GM23338 (cell line): Measurements from ENCODE around the gene PTH2. TPM values are rescaled to one million over a fixed set of nuclear protein-coding genes. Genes with fewer than 3 reads are reported as not detected.

Experiments
- ATAC-seq: fragments of 200-7000 bp; cut with Tn5 transposase; 3 replicates; pipeline ENCODE4 v1.9.1; 2020
- DNase-seq: peaks from one replicate; pipeline ENCODE4 v3.0.0-alpha.2; 2015; ENCODE audit warnings: low spot score
- H2AFZ ChIP-seq: fragments of 200-600 bp; sonication (generic); 2 replicates; pipeline ENCODE4 v1.8.0; 2016; ENCODE audit warnings: antibody characterized with exemption, mild to moderate bottlenecking, moderate library complexity
- H3F3A ChIP-seq: fragments of 200-600 bp; sonication (generic); replicated peaks from 2 replicates; pipeline ENCODE4 v1.8.0; 2017; ENCODE audit warnings: antibody characterized with exemption, mixed run types, low read depth
- H3K27ac ChIP-seq: fragments of 200-600 bp; sonication (generic); 2 replicates; pipeline ENCODE4 v1.6.1; 2016; ENCODE audit warnings: low read depth
- H3K27me3 ChIP-seq: fragments of 200-600 bp; sonication (generic); 2 replicates; pipeline ENCODE4 v1.8.0; 2016; ENCODE audit warnings: mild to moderate bottlenecking, mixed run types, moderate library complexity; ENCODE audit not compliant: insufficient read depth
- H3K36me3 ChIP-seq: fragments of 200-600 bp; sonication (generic); 2 replicates; pipeline ENCODE4 v1.8.0; 2016; ENCODE audit warnings: mild to moderate bottlenecking; ENCODE audit not compliant: insufficient read depth
- H3K4me1 ChIP-seq: fragments of 200-600 bp; sonication (generic); 2 replicates; pipeline ENCODE4 v1.8.0; 2016; ENCODE audit warnings: mild to moderate bottlenecking, moderate library complexity; ENCODE audit not compliant: insufficient read depth
- H3K4me2 ChIP-seq: fragments of 200-600 bp; sonication (generic); 2 replicates; pipeline ENCODE4 v1.7.1; 2017; ENCODE audit warnings: mixed run types
- H3K4me3 ChIP-seq: fragments of 200-600 bp; sonication (generic); 2 replicates; pipeline ENCODE4 v1.6.1; 2016; ENCODE audit warnings: mixed run types
- H3K79me2 ChIP-seq: fragments of 200-600 bp; sonication (generic); replicated peaks from 2 replicates; pipeline ENCODE4 v1.8.0; 2017; ENCODE audit warnings: mild to moderate bottlenecking; ENCODE audit not compliant: insufficient read depth
- H3K9me2 ChIP-seq: fragments of 200-600 bp; sonication (generic); 2 replicates; pipeline ENCODE4 v1.8.0; 2017; ENCODE audit not compliant: insufficient read depth
- H4K20me1 ChIP-seq: fragments of 200-600 bp; sonication (generic); replicated peaks from 2 replicates; pipeline ENCODE4 v1.8.0; 2017; ENCODE audit warnings: mild to moderate bottlenecking; ENCODE audit not compliant: insufficient read depth
- H3K27ac Mint-ChIP-seq: 2 replicates; pipeline ENCODE4 v1.8.0; 2020; ENCODE audit warnings: inconsistent platforms, mild to moderate bottlenecking, moderate library complexity, mixed read lengths
- H3K27me3 Mint-ChIP-seq: 3 replicates; pipeline ENCODE4 v1.8.0; 2022; ENCODE audit warnings: low read depth, mild to moderate bottlenecking, moderate library complexity, mixed read lengths, inconsistent platforms; ENCODE audit not compliant: insufficient read depth, poor library complexity
- H3K36me3 Mint-ChIP-seq: 3 replicates; pipeline ENCODE4 v1.8.0; 2021; ENCODE audit warnings: low read depth, mild to moderate bottlenecking, inconsistent platforms, moderate library complexity, mixed read lengths
- H3K4me1 Mint-ChIP-seq: 3 replicates; pipeline ENCODE4 v1.8.0; 2020; ENCODE audit warnings: mild to moderate bottlenecking, inconsistent platforms, mixed read lengths
- H3K4me3 Mint-ChIP-seq: 3 replicates; pipeline ENCODE4 v1.8.0; 2021; ENCODE audit warnings: moderate library complexity, mild to moderate bottlenecking, inconsistent platforms, mixed read lengths
- H3K9me3 Mint-ChIP-seq: 3 replicates; pipeline ENCODE4 v1.8.0; 2020; ENCODE audit warnings: moderate library complexity, mild to moderate bottlenecking, inconsistent platforms, mixed read lengths
- NANOG ChIP-seq: IDR thresholded peaks from 2 replicates; pipeline ENCODE4 v1.6.1; 2016; ENCODE audit warnings: antibody characterized with exemption, borderline replicate concordance
- POLR2AphosphoS5 ChIP-seq: IDR thresholded peaks from 2 replicates; pipeline ENCODE4 v1.6.1; 2016; ENCODE audit warnings: antibody characterized with exemption, low read depth
- polyA plus RNA-seq: library from polyadenylated mRNA; unstranded; fragments of >200 nt; fragmentation: Nextera tagmentation; extraction: Ambion mirVana; gene quantifications from 2 replicates; pipeline ENCODE4 v1.2.1, GENCODE V29; 2016
- total RNA-seq: library from RNA; depleted of rRNA; stranded (reverse); fragments of >200 nt; shearing (Covaris generic); gene quantifications from 2 replicates; pipeline ENCODE4 v1.2.3, GENCODE V29; 2014
- TF ChIP-seq, protein P1 (sequence below), 2 experiments: fragments of 200-600 bp in 1 of 2; sonication (generic) in 1 of 2; conservative IDR thresholded peaks; 2 replicates each; pipeline versions ENCODE4 v1.5.1 to v1.6.1; 2016 to 2017; ENCODE audit warnings: antibody characterized with exemption in 2 of 2, low read depth in 2 of 2, mild to moderate bottlenecking in 2 of 2, moderate library complexity in 1 of 2

The PTH2 gene
- total and polyA plus RNA-seq, 2 experiments from 2014 or later = 1.6 TPM; not detected in 1

DNA sequence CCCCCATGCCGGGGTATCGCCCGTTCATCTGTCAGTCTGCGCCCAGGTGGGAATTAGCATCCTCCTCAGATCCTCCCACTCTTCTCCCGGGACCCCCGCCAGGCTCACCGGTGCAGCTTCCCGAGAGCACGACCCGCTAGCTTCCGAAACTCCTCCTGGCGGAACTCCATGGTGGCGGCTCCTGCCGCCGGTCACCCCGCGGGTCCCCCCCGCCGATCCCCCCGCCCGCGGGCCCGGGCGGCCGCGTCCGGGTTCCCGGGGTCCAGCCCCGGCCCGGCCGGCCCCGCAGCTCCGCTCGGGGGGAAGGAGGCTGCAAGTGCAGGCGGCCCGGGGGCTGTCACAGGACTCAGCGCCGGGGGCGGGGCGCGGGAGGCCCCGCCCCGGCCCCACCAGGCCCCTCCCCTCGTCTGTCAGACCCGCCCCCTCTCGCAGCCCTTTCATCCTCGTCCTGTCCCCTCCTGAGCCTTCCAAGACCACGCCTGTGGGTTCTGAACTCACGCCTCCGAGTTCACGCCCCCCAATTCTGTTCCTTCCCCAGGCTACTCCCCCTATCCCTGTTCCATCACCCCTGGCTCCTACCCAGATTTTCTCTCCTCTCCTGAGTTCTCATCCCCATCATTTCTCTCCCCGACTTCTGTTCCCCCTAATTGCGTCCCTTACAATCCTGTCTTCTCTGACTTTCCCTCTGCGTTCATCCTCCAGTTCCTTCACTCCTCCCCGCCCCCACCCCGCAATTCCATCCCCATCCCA lies 18.1 kb upstream of the PTH2 start, which contains the start of gene SLC17A7:
Gene SLC17A7 (minus strand): TSS at position 318 of the 750 bp plus-strand sequence. CDS start 148 bp downstream, at position 170.
- Histone ChIP-seq H3K4me2 (peak within 1 kb of the TSS; percentile 94), H3F3A (peaks cover 16% of the 10 kb centered on the region), H3K79me2 (no peaks in the 10 kb centered on the region), H3K36me3 (no peaks in the 10 kb centered on the region), H3K9me2 (no peaks in the 10 kb centered on the region), H2AFZ (peak within 1 kb of the TSS; percentile 90), H3K4me3 (peak within 1 kb of the TSS; percentile 61), H3K27me3 (peaks cover 55% of the 10 kb centered on the region), H3K27ac (peak within 1 kb of the TSS; percentile 76; the same call in 1 of the 2 replicates), H4K20me1 (no peaks in the 10 kb centered on the region), H3K4me1 (peaks cover 18% of the 10 kb centered on the region)
- Mint-ChIP-seq H3K4me3 (peak within 1 kb of the TSS; percentile 71), H3K9me3 (peaks cover 5% of the 10 kb centered on the region; the same call in 2 of the 3 replicates), H3K27ac (peak within 1 kb of the TSS; percentile 32), H3K36me3 (peaks cover 6% of the 10 kb centered on the region; the same call in 2 of the 3 replicates), H3K27me3 (peaks cover 80% of the 10 kb centered on the region), H3K4me1 (peaks cover 26% of the 10 kb centered on the region)
- ATAC-seq = peak; percentile 10
- peak; percentile 90 for DNase-seq
- TF ChIP-seq, protein P1, sequence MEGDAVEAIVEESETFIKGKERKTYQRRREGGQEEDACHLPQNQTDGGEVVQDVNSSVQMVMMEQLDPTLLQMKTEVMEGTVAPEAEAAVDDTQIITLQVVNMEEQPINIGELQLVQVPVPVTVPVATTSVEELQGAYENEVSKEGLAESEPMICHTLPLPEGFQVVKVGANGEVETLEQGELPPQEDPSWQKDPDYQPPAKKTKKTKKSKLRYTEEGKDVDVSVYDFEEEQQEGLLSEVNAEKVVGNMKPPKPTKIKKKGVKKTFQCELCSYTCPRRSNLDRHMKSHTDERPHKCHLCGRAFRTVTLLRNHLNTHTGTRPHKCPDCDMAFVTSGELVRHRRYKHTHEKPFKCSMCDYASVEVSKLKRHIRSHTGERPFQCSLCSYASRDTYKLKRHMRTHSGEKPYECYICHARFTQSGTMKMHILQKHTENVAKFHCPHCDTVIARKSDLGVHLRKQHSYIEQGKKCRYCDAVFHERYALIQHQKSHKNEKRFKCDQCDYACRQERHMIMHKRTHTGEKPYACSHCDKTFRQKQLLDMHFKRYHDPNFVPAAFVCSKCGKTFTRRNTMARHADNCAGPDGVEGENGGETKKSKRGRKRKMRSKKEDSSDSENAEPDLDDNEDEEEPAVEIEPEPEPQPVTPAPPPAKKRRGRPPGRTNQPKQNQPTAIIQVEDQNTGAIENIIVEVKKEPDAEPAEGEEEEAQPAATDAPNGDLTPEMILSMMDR (conservative IDR thresholded peaks at IDR 0.05; ENCODE audit: low read depth in 2 of 2) = no peak
- no peak for TF ChIP-seq NANOG

DNA sequence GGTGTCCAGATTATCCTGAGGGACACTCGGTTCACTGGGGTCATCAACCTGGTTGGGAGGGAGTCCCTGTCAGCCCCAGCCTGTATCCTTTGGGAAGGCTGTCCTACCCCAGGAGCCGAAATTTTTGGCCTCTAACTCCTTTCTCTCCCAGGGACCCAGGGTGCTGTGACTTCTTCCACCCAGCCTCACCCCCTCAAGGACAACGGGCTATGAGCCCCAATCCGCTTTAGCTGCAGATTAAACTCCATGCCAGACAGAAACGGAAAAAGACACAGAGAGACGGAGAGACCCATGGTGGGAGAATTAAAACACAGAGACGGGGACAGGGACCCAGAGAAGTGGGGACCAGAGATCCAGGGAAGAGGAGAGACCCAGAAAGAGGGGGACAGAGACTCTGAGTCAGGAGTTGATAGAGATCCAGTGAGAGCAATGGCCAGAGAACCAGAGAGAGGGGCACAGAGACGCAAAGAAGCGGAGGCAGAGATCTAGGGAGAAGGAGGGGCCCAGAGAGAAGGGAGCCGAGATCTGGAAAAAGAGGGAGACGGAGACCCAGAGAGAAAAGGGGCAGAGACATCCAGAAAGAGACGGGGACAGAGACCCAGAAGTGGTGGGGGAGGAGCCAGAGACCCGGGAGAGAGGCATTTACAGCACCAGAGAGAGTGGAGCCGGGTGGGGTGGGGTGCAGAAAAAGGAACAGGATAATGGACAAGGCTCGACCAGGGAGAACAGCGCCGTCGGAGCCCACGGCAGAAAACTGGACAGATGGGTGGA lies 17.4 kb upstream of the PTH2 start:
- peaks cover 30% of the 10 kb centered on the region for H3K4me1 Mint-ChIP-seq
- H3K4me3 Mint-ChIP-seq = peak overlapping the region; percentile 71
- H3K4me3 ChIP-seq = peak overlapping the region; percentile 61
- H3K9me3 Mint-ChIP-seq = peaks cover 5% of the 10 kb centered on the region
- TF ChIP-seq, protein P1 (conservative IDR thresholded peaks at IDR 0.05; ENCODE audit: low read depth in 2 of 2) = no peak
- no peak for TF ChIP-seq POLR2AphosphoS5
- H3F3A ChIP-seq = peaks cover 20% of the 10 kb centered on the region
- no peaks in the 10 kb centered on the region for H3K9me2 ChIP-seq
- peaks cover 81% of the 10 kb centered on the region for H3K27me3 Mint-ChIP-seq
- peaks cover 22% of the 10 kb centered on the region for H3K4me1 ChIP-seq
- no peak overlapping the region for H3K27ac ChIP-seq
- H4K20me1 ChIP-seq = no peaks in the 10 kb centered on the region
- H2AFZ ChIP-seq = peak overlapping the region; percentile 66; the same call in 1 of the 2 replicates
- H3K27me3 ChIP-seq = peaks cover 55% of the 10 kb centered on the region
- H3K36me3 ChIP-seq = no peaks in the 10 kb centered on the region
- peak overlapping the region; percentile 88 for H3K4me2 ChIP-seq
- no peaks in the 10 kb centered on the region for H3K79me2 ChIP-seq
- DNase-seq (no peak), ATAC-seq (no peak)
- no peak overlapping the region for H3K27ac Mint-ChIP-seq
- H3K36me3 Mint-ChIP-seq = no peaks in the 10 kb centered on the region; the same call in 2 of the 3 replicates
